Fibroblast of skin of right biceps (primary cell): ENCODE results near the gene UNG.

ENCODE experiments used
- DNase-seq: peaks from one replicate; pipeline ENCODE4 v3.0.0-alpha.2; 2013

The UNG gene

DNA sequence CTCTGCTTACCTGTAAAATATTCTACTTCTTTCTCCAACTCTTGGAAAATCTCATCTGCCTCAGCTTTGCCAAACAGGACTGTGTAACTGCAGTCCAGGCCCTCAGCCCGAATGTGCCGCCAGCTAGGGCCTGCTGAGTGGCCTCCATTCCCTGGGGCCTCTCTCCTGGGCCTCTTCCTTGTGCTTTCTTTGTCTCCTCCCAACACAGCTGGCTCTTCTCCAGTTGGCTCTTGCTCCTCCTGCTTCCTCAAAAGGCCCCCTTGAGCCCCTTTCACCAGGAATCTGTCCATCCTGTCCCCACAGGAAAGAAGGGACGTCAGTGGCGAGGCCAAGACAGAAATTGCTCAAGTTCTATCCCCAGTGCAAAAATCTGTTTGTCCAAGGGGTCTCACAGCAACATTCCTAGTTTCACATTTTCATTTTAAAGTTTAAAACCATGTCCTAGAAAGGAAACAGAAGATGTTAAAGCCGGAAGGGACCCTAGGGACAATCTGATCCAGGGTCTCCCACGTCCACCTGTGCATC lies 4.8 kb upstream of the UNG start:
- peak; percentile 13 for DNase-seq

- peak; percentile 92 for DNase-seq
These were observed 4.1 kb upstream of the UNG start, which contains the start of gene ALKBH2 for GRCh38 chr12:109093022-109093918. Gene ALKBH2, minus strand, starts transcription at chr12:109093472. Its CDS starts 686 bp downstream, at chr12:109092786.

DNA sequence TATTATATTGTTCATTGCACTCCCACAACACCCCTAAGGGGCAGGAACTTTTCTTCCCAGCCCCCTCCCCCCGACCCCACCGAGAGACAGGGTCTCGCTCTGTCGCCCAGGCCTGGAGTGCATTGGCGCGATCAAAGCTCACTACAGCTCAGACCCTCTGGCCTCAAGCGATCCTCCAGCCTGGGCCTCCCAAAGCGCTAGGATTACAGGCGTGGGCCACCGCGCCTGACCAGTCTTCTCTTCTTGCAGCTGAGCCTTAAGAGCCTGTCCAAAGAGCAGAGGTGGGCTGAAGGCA lies 310 bp upstream of the UNG start:
- no peak for DNase-seq

DNA sequence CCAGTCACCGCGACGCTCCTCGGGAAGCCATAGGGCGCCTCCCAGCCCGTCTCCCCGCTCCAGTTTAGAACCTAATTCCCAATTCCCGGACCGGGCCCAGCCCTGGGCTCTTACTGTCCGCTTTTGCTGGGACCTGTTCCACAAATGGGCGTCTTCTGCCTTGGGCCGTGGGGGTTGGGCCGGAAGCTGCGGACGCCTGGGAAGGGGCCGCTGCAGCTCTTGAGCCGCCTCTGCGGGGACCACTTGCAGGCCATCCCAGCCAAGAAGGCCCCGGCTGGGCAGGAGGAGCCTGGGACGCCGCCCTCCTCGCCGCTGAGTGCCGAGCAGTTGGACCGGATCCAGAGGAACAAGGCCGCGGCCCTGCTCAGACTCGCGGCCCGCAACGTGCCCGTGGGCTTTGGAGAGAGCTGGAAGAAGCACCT lies 797 bp downstream of the UNG start:
- peak; percentile 56 for DNase-seq

GRCh38 chr12:109098651-109099050 lies 1.3 kb downstream of the UNG start:
- DNase-seq, result no peak

DNA sequence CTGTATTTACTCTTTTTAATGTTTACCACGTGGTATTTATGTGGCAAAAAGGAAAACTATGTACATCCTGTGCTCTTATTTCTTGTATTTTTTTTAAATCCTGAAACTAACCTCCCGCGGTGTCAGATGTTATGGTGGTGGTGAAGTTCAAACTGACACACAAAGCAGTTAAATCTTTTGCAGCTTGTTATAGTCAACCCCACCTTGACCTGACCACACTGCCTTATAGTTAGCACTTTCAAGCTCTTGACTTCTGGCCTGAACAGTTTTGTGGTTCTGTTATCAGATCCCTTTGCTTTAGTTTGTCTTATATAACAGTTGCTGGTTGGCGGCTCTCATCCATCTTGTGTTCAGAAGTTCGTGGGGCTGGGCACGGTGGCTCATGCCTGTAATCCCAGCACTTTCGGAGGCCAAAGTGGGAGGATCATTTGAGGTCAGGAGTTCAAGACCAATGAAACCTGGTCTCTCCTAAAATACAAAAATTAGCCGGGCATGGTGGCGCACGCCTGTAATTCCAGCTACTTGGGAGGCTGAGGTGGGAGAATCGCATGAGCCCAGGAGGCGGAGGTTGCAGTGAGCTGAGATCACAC lies 2.1 kb downstream of the UNG start:
- no peak for DNase-seq

- DNase-seq, result no peak
These were observed 3.3 kb downstream of the UNG start for GRCh38 chr12:109100741-109101140.

- no peak for DNase-seq
These were observed 5.1 kb downstream of the UNG start for GRCh38 chr12:109102491-109102890.

- DNase-seq, result no peak
These were observed 7.8 kb downstream of the UNG start for GRCh38 chr12:109105176-109105575.

GRCh38 chr12:109109746-109110350 lies 12.5 kb downstream of the UNG start:
- no peak for DNase-seq

GRCh38 chr12:109110988-109111495 lies 13.6 kb downstream of the UNG start:
- DNase-seq, result peak; percentile 79

GRCh38 chr12:109112720-109113465 lies 15.5 kb downstream of the UNG start:
- no peak for DNase-seq

DNA sequence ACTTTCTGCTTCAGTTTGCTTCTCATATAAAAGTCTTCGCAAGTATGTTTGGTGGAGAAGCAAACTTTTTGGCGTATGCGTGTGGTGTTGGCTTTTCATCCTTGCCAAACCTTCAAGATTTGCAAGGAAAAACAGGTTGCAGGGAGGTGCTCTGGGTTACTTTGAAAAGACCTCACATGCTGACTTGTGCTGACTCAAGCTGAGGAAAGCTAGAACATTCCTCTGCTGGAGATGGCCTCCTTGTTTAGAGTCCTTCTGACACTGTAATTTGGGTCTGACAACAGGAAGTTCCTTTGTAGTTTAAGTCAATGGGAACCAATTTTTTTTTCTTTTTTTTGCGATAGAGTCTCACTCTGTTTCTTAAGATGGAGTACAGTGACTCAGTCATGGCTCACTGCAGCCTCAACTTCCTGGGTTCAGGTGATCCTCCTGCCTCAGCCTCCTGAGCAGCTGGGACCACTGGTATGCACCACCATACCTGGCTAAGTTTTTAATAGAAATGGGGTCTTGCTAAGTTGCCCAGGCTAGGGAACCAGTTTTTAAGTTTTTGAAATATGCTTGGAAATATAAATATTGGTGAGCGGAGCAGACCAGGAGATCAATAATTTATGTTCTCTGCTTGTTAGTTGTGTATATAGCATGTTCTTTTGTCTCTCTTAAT lies 16.4 kb downstream of the UNG start:
- no peak for DNase-seq

DNA sequence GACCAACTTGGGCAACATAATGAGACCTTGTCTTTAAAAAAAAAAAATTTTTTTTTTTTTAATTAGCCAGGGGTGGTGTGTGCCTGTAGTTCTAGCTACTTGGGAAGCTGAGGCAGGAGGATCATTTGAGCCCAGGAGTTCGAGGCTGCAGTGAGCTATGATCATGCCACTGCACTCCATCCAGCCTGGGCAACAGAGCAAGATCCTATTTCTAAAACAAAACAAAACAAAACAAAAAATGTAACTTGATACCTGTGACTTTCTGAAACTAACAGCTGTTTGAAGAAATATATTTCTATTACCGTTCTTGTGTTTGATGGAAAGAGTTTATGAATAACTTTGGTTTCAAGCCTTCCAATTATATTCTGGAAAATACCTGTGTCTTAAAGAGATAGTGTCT lies 17.2 kb downstream of the UNG start:
- DNase-seq, result no peak

DNA sequence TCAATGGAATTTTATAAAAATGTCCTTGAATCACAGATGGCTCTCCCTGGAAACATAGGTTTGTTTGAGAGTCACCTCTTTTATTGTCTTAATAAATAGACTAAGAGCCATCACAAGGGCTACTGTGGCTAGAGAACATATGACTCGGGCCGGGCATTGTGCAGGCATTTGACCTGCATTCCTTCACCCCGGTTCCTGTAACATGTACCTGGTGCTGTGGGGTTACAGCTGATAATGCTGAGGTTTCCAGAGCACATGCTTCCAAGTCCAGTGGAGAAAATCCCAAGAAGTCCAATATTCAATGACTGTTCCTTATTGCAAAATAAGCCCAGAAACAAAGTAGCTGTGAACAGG lies 18.0 kb downstream of the UNG start:
- DNase-seq, result no peak

DNA sequence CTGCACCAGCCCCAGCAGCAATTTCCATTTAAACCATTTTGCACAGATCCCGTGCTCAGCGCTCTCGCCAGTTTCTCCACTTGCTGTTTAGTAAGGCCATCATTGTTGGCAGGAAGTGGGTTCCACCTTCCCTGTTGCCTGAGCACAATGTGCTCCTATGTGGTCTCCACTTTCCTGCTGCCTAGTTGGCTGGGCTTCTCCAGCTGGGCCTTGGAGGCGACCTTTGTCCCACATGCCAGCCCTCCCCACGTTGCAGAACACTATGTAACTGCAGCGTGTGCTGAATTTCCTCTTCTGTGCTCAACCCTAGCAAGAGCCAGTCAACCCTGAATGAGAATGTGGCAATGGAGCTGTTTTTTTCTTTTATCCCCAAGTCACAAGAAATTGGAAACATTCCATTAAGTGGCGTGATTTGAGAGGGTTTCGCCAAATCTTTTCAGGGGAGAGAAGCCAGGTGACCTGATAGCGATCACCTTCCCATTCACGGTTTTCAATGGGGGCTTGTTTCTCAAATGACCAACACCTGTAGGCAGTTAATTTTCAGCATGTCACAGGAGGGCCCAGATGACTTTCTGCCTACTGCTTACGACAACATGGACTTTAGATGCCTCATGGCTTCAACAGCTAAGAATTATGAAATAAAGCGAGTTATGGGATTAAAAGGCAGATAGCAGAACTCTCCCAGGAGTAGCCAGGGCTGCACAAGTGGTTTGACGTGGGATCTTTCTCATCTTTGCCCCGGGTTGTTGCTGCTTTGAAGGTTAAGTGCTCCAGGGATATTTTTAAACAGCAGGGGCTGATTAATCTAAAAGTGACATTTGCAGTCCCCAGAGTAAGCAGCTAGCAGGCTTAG lies 18.6 kb downstream of the UNG start, which contains the start of gene ACACB:
ACACB (plus strand) TSS at position 830 of the 853 bp plus-strand sequence. CDS start 22,819 bp downstream, outside the sequence.
- DNase-seq, result no peak

GRCh38 chr12:109116611-109116949 lies 19.2 kb downstream of the UNG start:
- DNase-seq, result no peak

DNA sequence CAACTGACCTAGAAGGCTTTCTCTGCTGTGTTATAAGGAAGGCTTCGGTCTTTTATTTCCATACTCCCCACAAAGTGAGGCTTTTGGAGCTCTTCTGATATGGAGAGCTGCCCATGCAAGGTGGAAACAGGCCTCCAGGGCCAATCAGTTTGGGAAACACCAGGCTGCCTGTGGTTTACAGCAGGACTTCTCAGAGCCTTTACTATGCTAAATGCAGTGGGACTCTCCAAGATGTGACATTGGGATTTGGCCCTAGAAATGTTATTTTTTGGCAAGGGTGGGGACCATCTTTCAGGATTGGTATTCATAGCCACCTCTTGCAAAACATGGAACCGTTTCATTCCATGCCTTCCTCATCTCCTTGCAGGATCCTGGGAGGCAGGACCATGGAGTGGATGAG lies 22.7 kb downstream of the UNG start:
- DNase-seq, result no peak

DNA sequence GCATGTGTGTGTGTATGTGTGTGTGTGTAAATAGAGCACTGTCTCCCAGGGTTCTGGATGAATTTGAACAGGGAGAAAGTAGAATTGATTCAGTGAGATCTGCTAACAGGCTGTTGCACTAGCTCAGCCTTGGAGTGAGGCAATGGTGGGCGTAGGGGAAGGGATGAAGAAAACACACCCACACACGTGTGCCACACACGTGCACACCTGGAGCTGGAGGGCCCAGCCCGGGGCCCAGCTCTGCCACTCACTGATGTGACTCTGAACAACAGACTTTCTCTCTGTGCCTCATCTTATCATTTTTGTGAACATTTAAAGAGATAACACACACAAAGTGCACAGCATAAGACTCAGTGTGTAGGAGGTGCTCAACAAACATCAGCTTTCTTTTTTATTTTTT lies 23.2 kb downstream of the UNG start:
- DNase-seq, result no peak

DNA sequence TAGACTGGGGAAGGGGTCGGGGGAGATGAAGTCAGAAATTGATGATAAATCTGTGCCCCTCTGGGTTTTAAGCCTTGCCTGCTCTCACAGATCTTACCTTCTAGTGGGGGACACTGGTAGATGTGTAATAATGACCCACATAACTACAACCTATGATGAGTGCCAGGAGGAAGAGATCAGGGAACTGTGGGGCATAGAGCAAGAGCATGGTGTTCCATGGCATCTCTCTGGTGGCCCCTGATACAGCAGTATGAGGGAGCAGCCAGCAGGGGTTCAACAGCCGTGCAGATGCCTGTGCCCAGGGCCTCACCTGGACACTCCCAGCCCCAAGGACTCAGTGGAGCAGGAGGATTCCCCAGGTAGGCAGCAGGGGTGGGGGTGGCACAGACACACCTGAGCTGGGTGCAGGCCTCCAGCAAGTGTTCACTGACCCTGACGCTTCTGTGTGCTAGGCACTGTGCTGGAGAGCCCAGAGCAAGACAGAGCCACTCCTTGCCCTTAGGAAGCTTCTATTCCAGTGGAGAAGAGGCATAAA lies 24.0 kb downstream of the UNG start:
- no peak for DNase-seq
